ENCODE results near the gene EPB41L1.
"Not testable (repeated sequence)": the region's sequence is repeated elsewhere in the genome, so short reads cannot be mapped to it uniquely, and the experiment has no call there.

EPB41L1 gene

GRCh38 chr20:36119537-36119936, 35.0 kb upstream of the EPB41L1 start:
- H3K4me3 Mint-ChIP-seq: no peak overlapping the region
- H3K9me3 Mint-ChIP-seq: no peaks in the 10 kb centered on the region

GRCh38 chr20:36120241-36120640, 34.3 kb upstream of the EPB41L1 start:
- Mint-ChIP-seq H3K9me3 (no peaks in the 10 kb centered on the region), H3K4me1 (no peaks in the 10 kb centered on the region), H3K4me3 (no peak overlapping the region), H3K36me3 (no peaks in the 10 kb centered on the region), H3K27ac (no peak overlapping the region), H3K27me3 (peaks cover 1% of the 10 kb centered on the region)

More at GRCh38 chr20:36119537-36119936, 35.0 kb upstream of the EPB41L1 start:
- Mint-ChIP-seq H3K27ac (no peak overlapping the region), H3K27me3 (peaks cover 1% of the 10 kb centered on the region), H3K4me1 (no peaks in the 10 kb centered on the region), H3K36me3 (no peaks in the 10 kb centered on the region)

- peaks cover 1% of the 10 kb centered on the region for H3K27me3 Mint-ChIP-seq
- no peak overlapping the region for H3K4me3 Mint-ChIP-seq
- H3K4me1 Mint-ChIP-seq: no peaks in the 10 kb centered on the region
- H3K9me3 Mint-ChIP-seq: no peaks in the 10 kb centered on the region
- H3K36me3 Mint-ChIP-seq: no peaks in the 10 kb centered on the region
- peak overlapping the region; percentile 42 for H3K27ac Mint-ChIP-seq
Observed at GRCh38 chr20:36120991-36121390, 33.5 kb upstream of the EPB41L1 start.

- Mint-ChIP-seq H3K4me1 (no peaks in the 10 kb centered on the region), H3K4me3 (no peak overlapping the region), H3K27me3 (peaks cover 1% of the 10 kb centered on the region), H3K9me3 (no peaks in the 10 kb centered on the region), H3K36me3 (no peaks in the 10 kb centered on the region), H3K27ac (no peak overlapping the region)
Observed at GRCh38 chr20:36121981-36122930, 32.3 kb upstream of the EPB41L1 start.

- no peaks in the 10 kb centered on the region for H3K36me3 Mint-ChIP-seq
- no peak overlapping the region for H3K27ac Mint-ChIP-seq
- no peak overlapping the region for H3K4me3 Mint-ChIP-seq
- H3K4me1 Mint-ChIP-seq: no peaks in the 10 kb centered on the region
- no peaks in the 10 kb centered on the region for H3K9me3 Mint-ChIP-seq
- peaks cover 1% of the 10 kb centered on the region for H3K27me3 Mint-ChIP-seq
Observed at GRCh38 chr20:36122931-36123288, 31.6 kb upstream of the EPB41L1 start.

- H3K9me3 Mint-ChIP-seq: no peaks in the 10 kb centered on the region
- H3K27me3 Mint-ChIP-seq: peaks cover under 1% of the 10 kb centered on the region
- H3K4me3 Mint-ChIP-seq: no peak overlapping the region
- no peaks in the 10 kb centered on the region for H3K36me3 Mint-ChIP-seq
- no peak overlapping the region for H3K27ac Mint-ChIP-seq
- H3K4me1 Mint-ChIP-seq: no peaks in the 10 kb centered on the region
Observed at GRCh38 chr20:36125097-36125496, 29.4 kb upstream of the EPB41L1 start.

GRCh38 chr20:36126836-36127527, 27.6 kb upstream of the EPB41L1 start:
- Mint-ChIP-seq H3K27me3 (no peaks in the 10 kb centered on the region), H3K4me3 (no peak overlapping the region), H3K4me1 (no peaks in the 10 kb centered on the region), H3K36me3 (no peaks in the 10 kb centered on the region), H3K27ac (no peak overlapping the region), H3K9me3 (no peaks in the 10 kb centered on the region)

GRCh38 chr20:36128463-36129159, 25.9 kb upstream of the EPB41L1 start:
- no peak overlapping the region for H3K4me3 Mint-ChIP-seq
- no peaks in the 10 kb centered on the region for H3K27me3 Mint-ChIP-seq
- no peak overlapping the region for H3K27ac Mint-ChIP-seq
- H3K4me1 Mint-ChIP-seq: no peaks in the 10 kb centered on the region
- H3K9me3 Mint-ChIP-seq: no peaks in the 10 kb centered on the region
- no peaks in the 10 kb centered on the region for H3K36me3 Mint-ChIP-seq

GRCh38 chr20:36129160-36129543, 25.4 kb upstream of the EPB41L1 start:
- H3K9me3 Mint-ChIP-seq: no peaks in the 10 kb centered on the region
- H3K27ac Mint-ChIP-seq: no peak overlapping the region
- no peaks in the 10 kb centered on the region for H3K36me3 Mint-ChIP-seq
- no peaks in the 10 kb centered on the region for H3K4me1 Mint-ChIP-seq
- no peaks in the 10 kb centered on the region for H3K27me3 Mint-ChIP-seq
- H3K4me3 Mint-ChIP-seq: no peak overlapping the region

GRCh38 chr20:36130390-36130789, 24.1 kb upstream of the EPB41L1 start:
- H3K4me3 Mint-ChIP-seq: no peak overlapping the region
- H3K4me1 Mint-ChIP-seq: no peaks in the 10 kb centered on the region
- no peaks in the 10 kb centered on the region for H3K36me3 Mint-ChIP-seq
- no peaks in the 10 kb centered on the region for H3K27me3 Mint-ChIP-seq
- H3K9me3 Mint-ChIP-seq: no peaks in the 10 kb centered on the region
- H3K27ac Mint-ChIP-seq: no peak overlapping the region

GRCh38 chr20:36132802-36133211, 21.7 kb upstream of the EPB41L1 start:
- H3K27me3 Mint-ChIP-seq: no peaks in the 10 kb centered on the region
- no peak overlapping the region for H3K4me3 Mint-ChIP-seq
- no peaks in the 10 kb centered on the region for H3K9me3 Mint-ChIP-seq
- no peaks in the 10 kb centered on the region for H3K4me1 Mint-ChIP-seq
- no peaks in the 10 kb centered on the region for H3K36me3 Mint-ChIP-seq
- H3K27ac Mint-ChIP-seq: no peak overlapping the region

- H3K27me3 Mint-ChIP-seq: no peaks in the 10 kb centered on the region
- H3K4me3 Mint-ChIP-seq: no peak overlapping the region
- no peak overlapping the region for H3K27ac Mint-ChIP-seq
- no peaks in the 10 kb centered on the region for H3K36me3 Mint-ChIP-seq
- H3K4me1 Mint-ChIP-seq: no peaks in the 10 kb centered on the region
- H3K9me3 Mint-ChIP-seq: no peaks in the 10 kb centered on the region
Observed at GRCh38 chr20:36133821-36134220, 20.7 kb upstream of the EPB41L1 start.

- H3K4me3 Mint-ChIP-seq: no peak overlapping the region
- H3K9me3 Mint-ChIP-seq: no peaks in the 10 kb centered on the region
- no peak overlapping the region for H3K27ac Mint-ChIP-seq
- no peaks in the 10 kb centered on the region for H3K27me3 Mint-ChIP-seq
- H3K4me1 Mint-ChIP-seq: no peaks in the 10 kb centered on the region
- H3K36me3 Mint-ChIP-seq: no peaks in the 10 kb centered on the region
Observed at GRCh38 chr20:36135159-36135558, 19.4 kb upstream of the EPB41L1 start.

- H3K27me3 Mint-ChIP-seq: no peaks in the 10 kb centered on the region
- no peaks in the 10 kb centered on the region for H3K9me3 Mint-ChIP-seq
- no peak overlapping the region for H3K4me3 Mint-ChIP-seq
- no peaks in the 10 kb centered on the region for H3K4me1 Mint-ChIP-seq
- no peak overlapping the region for H3K27ac Mint-ChIP-seq
- no peaks in the 10 kb centered on the region for H3K36me3 Mint-ChIP-seq
Observed at GRCh38 chr20:36135821-36136220, 18.7 kb upstream of the EPB41L1 start.

- H3K27ac Mint-ChIP-seq, H3K4me3 Mint-ChIP-seq, H3K4me1 Mint-ChIP-seq, H3K27me3 Mint-ChIP-seq, H3K9me3 Mint-ChIP-seq, H3K36me3 Mint-ChIP-seq: not testable (repeated sequence)
Observed at GRCh38 chr20:36137313-36137712, 17.2 kb upstream of the EPB41L1 start.

GRCh38 chr20:36141310-36141709, 13.2 kb upstream of the EPB41L1 start:
- H3K4me1 Mint-ChIP-seq: no peaks in the 10 kb centered on the region
- H3K27ac Mint-ChIP-seq: no peak overlapping the region
- H3K27me3 Mint-ChIP-seq: peaks cover 5% of the 10 kb centered on the region

More at GRCh38 chr20:36141310-36141709, 13.2 kb upstream of the EPB41L1 start:
- H3K36me3 Mint-ChIP-seq: no peaks in the 10 kb centered on the region
- no peaks in the 10 kb centered on the region for H3K9me3 Mint-ChIP-seq
- H3K4me3 Mint-ChIP-seq: no peak overlapping the region

All from activated naive CD4-positive, alpha-beta T cell treated with anti-CD3 and anti-CD28 coated beads, Interleukin-2, amount 50 U/mL, for 24 hours (primary cell).